HG03175 (cell line): ENCODE results near the gene DAB2.

ENCODE experiments used
- ATAC-seq: cut with Tn5 transposase; IDR thresholded peaks from one replicate; pipeline ENCODE4 v1.9.1; 2021; ENCODE audit warnings: mild to moderate bottlenecking, moderate library complexity; ENCODE audit not compliant: unreplicated experiment

Gene DAB2

GRCh38 chr5:39448506-39449128 is 23.8 kb upstream of the DAB2 start:
- no peak for ATAC-seq

DNA sequence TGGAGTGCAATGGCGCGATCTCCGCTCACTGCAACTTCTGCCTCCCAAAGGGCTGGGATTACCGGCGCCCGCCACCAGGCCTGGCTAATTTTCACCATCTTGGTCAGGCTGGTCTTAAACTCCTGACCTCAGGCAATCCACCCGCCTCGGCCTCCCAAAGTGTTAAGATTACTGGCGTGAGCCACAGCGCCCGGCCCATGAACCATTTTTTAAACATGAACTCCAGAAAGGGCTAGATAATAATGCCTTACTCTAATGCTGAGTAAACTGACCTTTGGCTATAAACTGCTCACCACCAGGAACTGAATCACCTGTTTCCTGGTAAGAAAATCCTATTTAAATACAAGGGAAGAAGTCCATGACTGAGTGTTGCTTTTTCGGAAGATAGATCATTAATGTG is 23.2 kb upstream of the DAB2 start:
- ATAC-seq = no peak

DNA sequence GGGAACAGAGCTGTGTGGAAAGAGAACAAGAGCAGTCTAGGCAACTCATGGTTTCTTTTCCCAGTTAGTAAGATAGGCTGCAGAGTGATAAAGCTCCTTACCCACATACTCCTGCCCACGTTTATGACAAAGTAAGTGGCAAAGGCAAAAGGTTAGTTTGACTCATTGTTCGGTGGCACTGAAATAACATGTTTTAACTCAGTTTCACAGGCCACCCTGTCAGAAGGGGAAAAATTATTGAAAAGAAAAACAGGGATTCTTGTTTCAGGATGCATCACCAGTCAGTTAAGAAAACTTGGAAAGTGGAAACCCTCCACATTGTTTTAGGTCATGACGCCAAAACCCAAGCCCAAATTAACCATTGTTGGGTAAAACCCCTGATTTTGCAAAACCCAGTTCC is 22.3 kb upstream of the DAB2 start:
- no peak for ATAC-seq

- ATAC-seq = no peak
Observed at GRCh38 chr5:39446231-39446630, 21.5 kb upstream of the DAB2 start.

- no peak for ATAC-seq
Observed at GRCh38 chr5:39443911-39444310, 19.1 kb upstream of the DAB2 start.

- no peak for ATAC-seq
Observed at GRCh38 chr5:39442991-39443390, 18.2 kb upstream of the DAB2 start.

GRCh38 chr5:39441838-39442237 is 17.1 kb upstream of the DAB2 start:
- ATAC-seq = no peak

GRCh38 chr5:39440958-39441624 is 16.3 kb upstream of the DAB2 start:
- ATAC-seq = no peak

DNA sequence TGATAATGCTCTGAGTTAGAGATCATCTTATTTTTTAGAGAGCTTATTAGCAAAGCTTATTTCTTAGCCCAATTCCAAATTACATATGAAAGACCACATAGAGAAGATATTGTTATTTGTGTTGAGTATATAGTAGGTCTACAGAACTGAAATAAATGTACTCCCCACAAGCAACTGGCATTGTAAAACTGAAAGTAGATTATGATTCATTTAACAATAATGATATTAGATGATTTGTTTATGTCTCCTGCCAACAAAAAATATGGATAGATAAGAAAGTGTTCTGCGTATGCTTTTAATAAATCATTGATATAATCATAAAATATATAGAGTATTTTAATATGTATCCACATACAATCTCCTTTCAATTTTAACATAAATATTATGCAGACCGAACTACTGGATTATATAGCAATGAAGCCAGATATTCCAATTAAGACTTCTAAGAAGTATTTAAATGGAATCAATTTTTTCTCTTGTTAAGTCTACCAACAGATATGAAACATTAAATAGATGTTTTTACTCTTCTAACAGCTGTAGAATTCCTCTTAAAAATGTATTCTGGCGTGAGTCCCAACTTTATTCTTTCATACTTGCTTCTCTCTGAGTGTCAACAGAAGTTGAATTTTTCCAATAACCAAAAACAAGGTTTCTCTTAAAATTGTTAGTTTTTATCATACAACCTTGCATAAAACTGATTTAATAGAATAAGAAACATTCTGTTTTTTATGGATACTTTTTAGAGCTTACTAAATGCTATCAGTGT is 15.6 kb upstream of the DAB2 start:
- ATAC-seq = no peak

DNA sequence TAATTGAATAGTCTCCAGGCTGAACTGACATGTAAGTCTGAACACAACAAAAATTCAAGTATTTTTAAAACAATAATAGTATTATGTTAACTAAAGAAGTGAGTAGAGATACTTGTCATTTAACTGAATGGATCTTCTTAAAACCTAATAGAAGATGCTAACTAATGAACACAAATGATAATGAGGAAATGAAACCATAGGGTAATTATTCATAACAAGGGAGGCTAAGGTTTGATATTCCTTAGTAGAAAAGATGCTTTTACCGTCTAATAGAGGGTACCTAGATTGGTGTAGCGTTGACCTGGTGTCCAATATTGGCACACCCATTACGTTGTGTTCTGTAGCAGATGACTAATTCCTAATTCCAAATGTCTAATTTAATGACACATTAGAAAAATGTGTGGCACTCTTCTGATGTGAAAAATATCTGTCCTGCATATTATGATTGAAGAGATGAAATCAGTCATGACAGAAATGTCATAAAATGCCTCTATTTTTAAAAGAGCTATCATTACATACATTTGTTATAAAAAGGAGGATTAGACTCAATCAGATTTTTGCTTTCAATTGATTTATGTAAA is 14.9 kb upstream of the DAB2 start:
- no peak for ATAC-seq

- ATAC-seq = peak; percentile 61
Observed at GRCh38 chr5:39437467-39437866, 12.7 kb upstream of the DAB2 start.

DNA sequence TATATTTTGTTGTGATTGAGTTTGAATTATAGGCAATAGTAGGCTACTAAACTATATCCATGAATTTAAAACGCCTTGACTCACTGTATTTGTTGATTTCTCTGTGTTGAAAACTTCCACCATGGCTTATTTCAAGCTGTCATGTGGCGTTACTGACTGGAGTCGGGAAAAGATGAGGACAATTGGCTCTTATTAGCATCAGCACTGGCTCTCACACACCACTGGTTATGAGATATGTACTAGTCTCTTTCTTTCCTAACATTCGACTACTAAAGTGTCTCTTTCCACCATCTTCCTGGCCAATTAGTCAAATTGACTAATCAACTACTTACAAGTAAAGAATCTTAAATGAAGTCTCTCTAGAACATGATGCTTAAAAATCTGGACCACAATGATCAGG is 9.1 kb upstream of the DAB2 start:
- ATAC-seq = no peak

DNA sequence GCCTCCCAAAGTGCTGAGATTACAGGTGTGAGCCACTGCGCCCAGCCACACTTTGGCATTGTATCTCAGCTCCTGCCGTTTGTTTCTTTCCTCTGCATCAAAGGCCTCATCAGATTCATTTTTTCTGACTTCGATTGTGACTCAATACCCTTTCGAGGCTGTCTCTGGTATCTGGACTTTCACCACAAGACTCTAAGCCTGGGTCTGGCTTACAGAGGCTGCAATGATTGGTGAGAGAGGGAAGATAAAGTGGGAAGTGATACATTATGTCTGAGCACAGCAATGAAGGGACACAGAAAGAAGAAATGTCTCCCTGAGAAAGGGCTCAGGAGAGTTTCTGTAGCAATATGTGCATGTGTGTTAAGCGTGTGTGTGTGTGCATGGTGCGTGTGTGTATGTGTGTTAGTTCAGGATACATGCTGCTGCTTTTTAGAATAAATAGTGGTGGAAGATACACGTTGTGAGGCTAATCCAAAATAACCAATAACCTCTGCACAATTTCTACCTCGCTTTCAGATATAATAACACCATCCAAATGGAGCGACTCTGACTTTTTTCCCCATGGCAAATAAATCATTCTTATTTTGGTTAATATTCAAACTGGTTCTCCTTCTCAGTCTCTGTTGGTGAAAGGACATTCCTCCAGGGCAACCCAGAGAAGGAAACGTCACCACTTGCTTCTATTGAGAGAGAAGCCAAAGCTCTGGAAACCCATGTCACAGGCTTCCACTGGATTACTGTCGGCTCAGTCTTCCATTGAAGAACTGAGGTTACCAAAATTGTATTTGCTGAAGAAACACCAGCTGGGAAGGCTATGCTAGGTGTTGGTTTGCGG is 8.1 kb upstream of the DAB2 start:
- ATAC-seq = no peak

- no peak for ATAC-seq
Observed at GRCh38 chr5:39430461-39430860, 5.7 kb upstream of the DAB2 start.

- ATAC-seq = no peak
Observed at GRCh38 chr5:39428640-39429039, 3.9 kb upstream of the DAB2 start.

GRCh38 chr5:39427633-39428032 is 2.9 kb upstream of the DAB2 start:
- no peak for ATAC-seq

DNA sequence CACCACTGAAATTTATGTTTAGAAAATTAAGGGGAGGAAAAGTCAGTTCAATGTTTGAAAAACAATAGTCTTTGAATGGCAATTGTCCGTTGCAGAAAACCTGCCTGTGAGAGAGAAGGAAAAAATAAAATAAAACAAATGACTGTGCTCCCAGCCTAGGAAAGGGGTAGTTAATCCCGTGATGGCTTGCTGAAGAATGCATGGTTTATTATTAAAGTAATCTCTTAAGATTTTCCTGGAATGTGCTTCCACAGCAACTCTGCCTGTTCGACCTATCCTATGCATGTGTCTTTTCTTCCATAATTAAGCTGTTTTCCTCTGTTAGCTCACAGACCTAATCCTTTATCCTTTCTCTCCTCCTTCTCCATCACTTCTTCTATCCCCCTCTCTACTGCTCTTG is 2.4 kb upstream of the DAB2 start:
- no peak for ATAC-seq

- no peak for ATAC-seq
Observed at GRCh38 chr5:39426746-39427105, 1.9 kb upstream of the DAB2 start.

- no peak for ATAC-seq
Observed at GRCh38 chr5:39426051-39426745, 1.4 kb upstream of the DAB2 start.

- no peak for ATAC-seq
Observed at GRCh38 chr5:39423331-39423751, 1.4 kb downstream of the DAB2 start.
